ENCODE results near the gene CD274.
A peak's percentile ranks its signal among the peaks of the same experiment; 100 is the strongest.
"Not testable (repeated sequence)": the region's sequence is repeated elsewhere in the genome, so short reads cannot be mapped to it uniquely, and the experiment has no call there.

Gene CD274

GRCh38 chr9:5450359-5451091, at the start of gene CD274:
Gene CD274, plus strand, starts transcription at chr9:5450542. Its CDS starts 5,572 bp downstream, at chr9:5456114.
- DNase-seq, result peak; percentile 90

GRCh38 chr9:5402217-5402616, 48.1 kb upstream of the CD274 start:
- DNase-seq, result no peak

- no peak for DNase-seq
These were observed 41.7 kb upstream of the CD274 start for GRCh38 chr9:5408596-5408995.

GRCh38 chr9:5416953-5417352, 33.4 kb upstream of the CD274 start:
- no peak for DNase-seq

GRCh38 chr9:5418481-5418880, 31.9 kb upstream of the CD274 start:
- no peak for DNase-seq

- DNase-seq, result no peak
These were observed 30.4 kb upstream of the CD274 start for GRCh38 chr9:5419987-5420386.

GRCh38 chr9:5421163-5421562, 29.2 kb upstream of the CD274 start:
- DNase-seq, result no peak

GRCh38 chr9:5422276-5422675, 28.1 kb upstream of the CD274 start:
- no peak for DNase-seq

GRCh38 chr9:5425006-5425628, 25.2 kb upstream of the CD274 start:
- no peak for DNase-seq

GRCh38 chr9:5427005-5427404, 23.3 kb upstream of the CD274 start:
- no peak for DNase-seq

GRCh38 chr9:5428172-5428571, 22.2 kb upstream of the CD274 start:
- DNase-seq, result no peak

- no peak for DNase-seq
These were observed 21.4 kb upstream of the CD274 start for GRCh38 chr9:5428794-5429528.

GRCh38 chr9:5429873-5430564, 20.3 kb upstream of the CD274 start:
- DNase-seq, result no peak

- DNase-seq, result no peak
These were observed 19.4 kb upstream of the CD274 start for GRCh38 chr9:5430912-5431311.

GRCh38 chr9:5432890-5433289, 17.5 kb upstream of the CD274 start:
- not testable (repeated sequence) for DNase-seq

GRCh38 chr9:5433328-5433727, 17.0 kb upstream of the CD274 start:
- not testable (repeated sequence) for DNase-seq

- DNase-seq, result not testable (repeated sequence)
These were observed 16.2 kb upstream of the CD274 start for GRCh38 chr9:5433841-5434810.

- DNase-seq, result no peak
These were observed 14.4 kb upstream of the CD274 start for GRCh38 chr9:5435912-5436311.

GRCh38 chr9:5436441-5436840, 13.9 kb upstream of the CD274 start:
- DNase-seq, result no peak

- DNase-seq, result peak; percentile 93
These were observed 12.8 kb upstream of the CD274 start, which contains the start of gene PLGRKT for GRCh38 chr9:5437254-5438216. Gene PLGRKT, minus strand, starts transcription at chr9:5437925. Its CDS starts 5,948 bp downstream, at chr9:5431977.
